ENCODE measurements around the gene TOX3.

TOX3 gene

DNA sequence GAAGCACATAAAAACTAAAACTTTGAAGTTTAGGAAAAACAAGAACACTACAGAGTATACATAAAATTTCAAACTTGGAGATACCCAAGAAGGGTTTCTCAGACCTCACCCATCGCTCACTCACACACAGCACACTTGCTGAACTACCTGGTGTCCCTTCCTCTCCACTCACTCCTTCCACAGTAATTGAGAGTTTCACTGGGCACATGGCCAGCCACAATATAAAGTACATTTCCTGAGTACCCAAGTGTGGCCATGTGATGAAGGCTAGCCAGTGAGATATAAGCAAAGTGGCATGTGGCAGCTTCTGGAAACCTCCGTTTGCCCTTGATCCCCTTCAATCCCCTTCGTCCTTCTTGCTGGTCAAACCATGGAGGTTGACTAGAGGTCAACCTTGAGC is 11.9 kb downstream of the TOX3 start:
- DNase-seq = no peak

DNA sequence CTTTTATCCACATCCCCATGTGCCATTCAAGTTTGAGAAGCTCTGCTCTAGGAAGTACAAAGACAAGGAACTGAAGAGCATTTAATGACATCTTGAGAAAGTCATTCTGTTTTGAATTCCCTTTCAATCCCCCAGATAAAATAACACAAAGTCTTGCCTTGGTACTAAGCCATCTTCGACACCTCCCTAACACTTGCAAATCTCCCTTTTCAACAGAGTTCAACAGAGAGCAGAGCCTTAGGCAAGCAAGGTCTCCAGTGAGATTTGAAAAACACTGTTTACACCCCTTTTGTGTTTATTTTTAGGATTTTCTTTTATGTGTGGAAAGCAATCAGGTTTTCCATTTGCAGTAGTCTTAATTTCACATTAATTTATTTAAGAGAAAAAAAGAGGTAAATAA is 13.6 kb downstream of the TOX3 start:
- DNase-seq = no peak

DNA sequence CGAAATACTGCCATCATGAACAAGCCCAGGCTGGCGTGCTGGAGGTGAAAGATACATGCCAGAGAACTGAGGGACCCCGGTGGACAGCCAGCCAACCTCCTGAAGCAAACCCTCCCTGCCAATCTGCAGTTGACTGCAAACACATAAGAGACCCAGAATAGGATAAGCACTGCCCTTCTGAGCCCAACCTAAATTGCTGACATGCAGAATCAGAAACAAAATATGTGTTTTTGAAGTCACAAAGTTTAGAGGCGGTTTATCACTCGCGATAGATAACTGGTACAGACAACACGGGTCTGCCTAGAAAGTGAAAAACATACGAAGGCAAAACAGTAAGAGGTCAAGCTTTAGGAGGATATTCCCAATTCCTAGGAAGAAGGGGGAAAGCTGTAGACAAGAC is 14.6 kb downstream of the TOX3 start:
- no peak for DNase-seq

DNA sequence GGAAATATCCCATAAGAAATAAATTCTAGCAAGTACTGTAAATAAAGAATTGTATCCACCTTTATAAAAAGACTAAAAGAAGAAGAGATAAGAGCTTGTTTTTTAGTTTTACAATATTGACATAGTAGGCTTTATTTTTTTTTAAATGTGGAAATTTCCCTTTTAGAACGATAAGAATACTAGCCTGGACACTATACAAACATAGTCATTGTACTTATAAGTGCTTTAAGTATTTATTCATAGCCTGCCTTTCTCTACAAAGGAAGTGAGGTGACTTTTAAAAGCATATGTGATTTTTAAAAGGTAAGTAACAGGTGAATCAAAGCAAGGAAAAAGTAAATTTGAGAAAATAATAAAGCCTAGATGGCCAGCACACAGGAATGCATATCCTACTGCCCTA is 17.7 kb downstream of the TOX3 start:
- no peak for DNase-seq

DNA sequence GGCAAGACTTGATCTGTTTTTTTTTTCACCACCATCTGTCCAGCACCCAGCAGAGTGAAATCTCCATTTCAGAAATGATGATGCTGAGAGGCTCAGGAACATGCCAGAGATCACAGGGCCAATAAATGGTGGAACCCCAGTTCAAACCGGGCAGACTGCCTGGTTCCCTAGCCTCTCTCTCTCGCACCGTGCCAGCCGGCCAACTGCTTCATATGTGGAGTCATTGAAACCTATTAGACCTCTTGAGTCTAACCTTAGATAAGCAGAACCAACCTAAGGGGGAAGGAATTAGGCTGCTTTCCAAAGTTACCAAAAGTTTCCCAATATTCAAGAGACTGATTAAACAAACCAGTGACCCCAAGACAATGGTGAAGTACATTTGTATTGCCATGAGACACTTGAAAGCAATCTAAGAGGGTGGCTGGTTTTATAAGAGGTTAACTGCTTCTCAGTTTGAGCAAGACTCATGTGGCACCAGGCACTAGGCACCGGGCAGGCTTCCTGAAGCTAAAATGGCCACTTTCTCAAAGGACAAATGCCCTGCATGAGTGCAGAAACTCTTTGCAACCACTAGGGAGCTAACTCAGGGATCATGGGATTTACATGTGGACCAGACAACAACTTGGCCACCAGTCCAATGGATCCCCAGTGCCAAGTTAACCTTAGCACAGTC is 18.4 kb downstream of the TOX3 start:
- no peak for DNase-seq

DNA sequence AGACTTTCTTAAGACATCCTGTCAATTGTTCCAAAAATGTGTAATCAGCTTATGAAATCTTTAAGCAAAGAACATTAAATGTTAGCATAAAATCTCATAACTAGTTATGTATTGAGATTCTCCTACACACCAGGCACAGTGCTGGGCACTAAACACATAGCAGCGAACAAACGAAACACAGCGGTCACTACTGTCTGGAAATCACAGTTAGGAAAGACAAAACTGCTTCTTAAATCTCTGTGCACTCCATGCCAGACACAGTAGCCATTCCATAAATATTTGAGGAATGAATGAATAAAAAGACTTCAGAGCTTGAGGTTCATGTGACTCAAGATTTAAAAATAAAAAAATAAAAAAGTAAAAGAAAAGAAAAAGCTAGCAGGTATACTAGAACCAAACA is 20.1 kb downstream of the TOX3 start:
- DNase-seq = no peak

DNA sequence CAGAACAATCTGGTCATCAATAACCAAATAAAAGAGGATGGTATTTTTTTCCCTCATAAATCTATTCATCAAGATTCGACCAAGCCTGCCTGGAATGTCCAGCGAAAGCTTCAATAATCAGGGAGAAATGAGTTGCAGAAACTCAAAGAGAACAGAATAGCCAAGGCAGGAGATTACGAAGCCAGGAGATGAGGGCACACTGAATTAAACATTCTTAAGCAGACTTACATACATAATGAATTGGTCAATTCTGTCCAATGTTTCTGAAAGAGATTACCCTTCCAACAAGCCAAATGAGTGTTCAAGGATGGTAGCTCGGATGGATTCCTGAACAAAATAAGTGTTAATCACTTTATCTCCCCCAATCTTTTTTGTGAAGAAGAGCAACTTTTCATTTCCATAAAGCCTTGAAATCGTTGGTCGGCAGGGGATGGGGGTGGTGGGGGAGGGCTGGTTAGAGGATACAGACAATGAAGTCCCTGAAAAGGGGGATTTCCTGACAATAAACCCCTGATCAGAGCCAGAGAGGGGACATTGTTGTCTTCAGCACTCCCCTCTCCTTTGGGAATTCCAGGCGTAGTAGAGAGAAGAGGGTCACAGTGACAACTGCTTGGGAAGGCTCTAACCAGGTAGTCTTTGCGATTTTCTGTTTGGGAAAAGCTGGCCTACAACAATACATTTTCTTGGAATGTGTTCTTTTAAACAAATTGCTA is 20.7 kb downstream of the TOX3 start:
- DNase-seq = no peak

DNA sequence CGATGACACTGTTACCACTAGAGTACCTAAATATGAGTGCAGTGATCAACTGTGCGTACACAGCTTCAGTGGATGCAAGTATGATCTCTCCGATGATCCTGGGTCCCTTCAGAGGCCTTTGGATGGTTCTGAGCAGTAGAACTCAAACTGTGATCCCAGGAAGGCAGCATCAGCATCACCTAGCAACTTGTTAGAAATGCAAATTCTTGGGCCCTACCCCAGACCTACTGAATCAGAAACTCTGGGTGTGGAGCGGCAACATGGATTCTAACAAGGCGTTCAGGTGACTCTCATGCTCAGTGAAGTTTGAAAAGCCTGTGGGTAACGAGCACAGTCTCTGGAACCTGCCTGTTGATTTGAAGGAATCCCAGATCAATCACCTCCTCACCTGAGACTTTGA is 25.4 kb downstream of the TOX3 start:
- DNase-seq = no peak

DNA sequence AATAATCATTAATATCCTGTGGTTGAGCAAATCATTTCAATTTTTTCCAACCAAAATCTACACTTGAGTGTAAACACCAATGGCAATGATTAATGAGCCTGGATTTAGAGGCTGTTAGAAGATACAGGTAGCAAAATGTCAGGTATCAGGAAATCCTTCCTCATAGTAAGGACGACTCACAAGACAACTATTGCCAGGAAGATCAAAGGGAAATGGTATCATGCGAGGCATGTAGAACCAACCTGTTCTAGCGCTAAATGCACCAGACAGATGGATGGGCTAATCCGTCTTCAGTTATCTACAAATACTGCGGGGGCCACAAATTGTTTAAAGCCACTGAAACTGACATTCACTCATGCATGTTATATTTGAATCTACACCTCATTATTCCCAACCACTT is 28.1 kb downstream of the TOX3 start:
- DNase-seq = no peak

DNA sequence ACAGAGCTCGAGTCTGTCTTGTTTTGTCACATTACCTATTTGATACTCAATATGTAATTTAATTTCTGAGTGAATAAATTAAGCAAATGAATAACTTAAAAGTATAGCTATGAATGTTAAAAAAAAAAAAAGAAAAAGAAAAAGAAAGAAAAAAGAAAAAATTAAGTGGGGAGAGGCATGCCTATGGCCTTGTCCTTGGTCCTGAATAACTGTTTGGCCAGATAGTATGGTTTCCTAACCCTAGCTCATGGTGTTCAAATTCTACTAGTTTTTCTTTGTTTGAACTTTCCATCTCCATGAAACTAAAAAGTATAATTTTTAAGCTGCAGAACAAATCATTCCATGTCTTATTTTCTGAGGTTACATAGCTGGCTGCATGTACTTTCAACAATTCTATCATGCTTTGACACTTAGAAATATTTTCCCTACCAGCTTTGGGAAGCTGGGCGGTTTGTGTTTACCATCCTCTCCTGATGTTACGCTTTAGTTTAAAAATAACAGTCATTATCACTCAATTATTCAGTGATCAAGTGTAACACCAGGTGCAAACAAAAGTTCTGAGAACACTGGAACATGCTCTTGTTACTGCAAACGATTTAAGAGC is 31.8 kb downstream of the TOX3 start:
- no peak for DNase-seq

DNA sequence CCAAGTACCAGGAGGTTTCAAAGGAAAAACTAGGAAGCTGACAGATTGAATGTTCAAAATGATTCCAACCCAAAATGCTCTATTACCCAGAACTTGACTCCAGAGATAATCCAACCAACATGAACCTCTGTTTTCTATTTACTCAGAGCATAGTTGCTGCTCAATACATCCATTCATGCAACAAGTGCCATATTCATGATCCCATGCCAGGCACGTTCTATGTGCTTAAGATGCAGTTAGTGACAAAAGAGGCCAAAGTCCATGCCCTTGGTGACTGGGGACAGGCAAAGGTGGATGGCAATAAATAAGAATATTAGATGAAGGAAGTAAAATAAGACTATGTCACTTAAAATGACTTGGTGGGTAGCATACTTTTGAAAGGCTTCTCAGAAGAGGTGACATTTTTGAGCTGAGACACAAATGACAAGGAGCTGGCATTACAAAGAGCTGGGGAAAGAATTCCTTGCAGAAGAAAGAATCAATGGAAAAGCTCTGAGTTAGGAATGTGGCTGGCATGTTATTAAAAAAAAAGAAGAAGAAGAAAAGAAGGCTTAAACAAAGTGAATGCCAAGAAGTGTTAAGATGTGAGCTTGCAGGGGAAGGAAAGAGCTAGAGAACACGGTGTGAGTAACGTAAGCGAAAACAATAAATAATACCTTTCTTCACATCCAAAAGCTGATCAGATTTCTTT is 34.5 kb downstream of the TOX3 start:
- no peak for DNase-seq

DNA sequence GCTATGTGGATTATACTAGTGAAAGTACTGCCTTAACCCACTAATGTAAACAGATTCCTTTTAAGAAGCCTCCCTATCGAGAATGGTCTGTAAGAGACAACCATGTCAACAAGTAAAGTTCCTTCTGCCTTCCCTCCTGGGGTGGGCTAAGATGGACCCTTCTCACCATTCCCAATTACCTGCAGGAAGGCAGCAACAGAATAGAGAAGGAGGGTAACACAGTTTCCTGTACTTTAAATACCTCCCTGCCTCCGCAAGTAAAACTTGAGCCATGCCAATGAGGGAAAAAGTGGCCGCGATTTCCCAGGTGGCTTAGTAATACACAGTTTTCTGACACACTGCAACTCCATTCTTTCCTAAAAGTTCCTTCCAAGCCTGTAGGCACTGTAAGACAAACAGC is 45.2 kb downstream of the TOX3 start:
- DNase-seq = no peak

DNA sequence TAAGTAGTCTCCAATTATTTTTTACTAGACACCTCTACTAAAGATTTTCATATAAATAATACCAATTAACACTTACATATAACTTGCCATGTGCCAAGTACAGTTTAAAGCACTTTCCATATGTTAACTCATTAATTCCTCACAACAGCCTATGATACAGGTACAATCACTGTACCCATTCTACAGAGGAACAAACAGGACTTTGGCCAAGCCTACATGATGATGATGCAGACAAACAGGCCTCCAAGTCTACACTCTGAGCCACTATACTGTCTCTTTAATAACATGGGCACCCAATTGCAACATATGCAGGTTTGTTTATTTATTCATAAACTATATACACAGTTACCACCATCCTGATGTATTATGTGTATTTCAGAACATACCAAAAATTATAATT is 46.0 kb downstream of the TOX3 start:
- no peak for DNase-seq

DNA sequence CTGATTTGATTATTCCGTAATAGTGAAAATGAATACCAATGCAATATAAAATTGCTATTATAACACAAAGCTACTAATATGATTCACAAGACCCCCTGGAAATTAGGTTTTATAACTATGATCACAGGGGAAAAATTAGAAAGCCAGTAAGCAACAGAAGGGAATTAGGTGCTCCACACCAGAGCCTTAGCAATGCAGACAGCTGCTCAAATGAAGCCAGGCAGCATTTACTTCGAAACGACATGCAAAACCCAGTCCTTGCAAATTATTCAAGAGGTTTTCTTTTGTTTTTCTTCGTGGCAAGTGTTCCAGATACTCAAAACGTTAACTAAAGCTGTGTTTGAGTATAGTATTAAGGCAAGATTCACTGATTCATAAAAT is 47.9 kb downstream of the TOX3 start:
- no peak for DNase-seq

DNA sequence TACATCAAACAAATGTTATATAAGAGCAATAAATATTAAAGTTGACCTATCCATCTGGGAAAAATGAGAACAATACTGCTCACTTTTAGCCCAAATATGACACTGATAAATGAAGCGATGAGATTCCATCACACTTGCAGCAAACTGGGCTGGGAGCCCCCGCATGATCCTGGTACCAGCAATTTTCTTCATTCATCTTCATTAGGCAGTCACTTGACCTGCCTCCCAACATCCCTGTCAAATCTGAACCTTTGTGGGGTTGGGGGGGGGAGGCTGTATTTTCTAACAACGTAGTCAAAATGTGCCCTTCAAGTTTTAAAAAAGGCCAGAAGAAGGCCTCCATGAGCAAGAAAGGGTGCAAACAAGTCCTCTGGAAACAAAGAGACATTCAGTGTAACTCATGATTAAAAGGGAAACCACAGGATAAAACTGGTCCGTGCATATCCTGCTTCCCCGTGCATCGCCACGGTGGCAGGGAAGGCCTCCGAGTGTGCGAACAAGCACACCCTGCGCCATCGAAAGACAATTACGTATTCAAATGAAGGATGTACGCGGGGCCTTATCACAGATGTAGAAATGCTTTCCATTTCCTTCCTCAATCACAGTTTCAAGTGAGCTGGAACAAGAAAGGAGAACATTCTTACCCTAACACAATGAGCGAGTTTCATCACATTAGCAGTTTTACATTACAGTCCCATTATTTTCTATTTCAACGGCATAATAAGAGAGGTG is 48.4 kb downstream of the TOX3 start:
- DNase-seq = no peak

DNA sequence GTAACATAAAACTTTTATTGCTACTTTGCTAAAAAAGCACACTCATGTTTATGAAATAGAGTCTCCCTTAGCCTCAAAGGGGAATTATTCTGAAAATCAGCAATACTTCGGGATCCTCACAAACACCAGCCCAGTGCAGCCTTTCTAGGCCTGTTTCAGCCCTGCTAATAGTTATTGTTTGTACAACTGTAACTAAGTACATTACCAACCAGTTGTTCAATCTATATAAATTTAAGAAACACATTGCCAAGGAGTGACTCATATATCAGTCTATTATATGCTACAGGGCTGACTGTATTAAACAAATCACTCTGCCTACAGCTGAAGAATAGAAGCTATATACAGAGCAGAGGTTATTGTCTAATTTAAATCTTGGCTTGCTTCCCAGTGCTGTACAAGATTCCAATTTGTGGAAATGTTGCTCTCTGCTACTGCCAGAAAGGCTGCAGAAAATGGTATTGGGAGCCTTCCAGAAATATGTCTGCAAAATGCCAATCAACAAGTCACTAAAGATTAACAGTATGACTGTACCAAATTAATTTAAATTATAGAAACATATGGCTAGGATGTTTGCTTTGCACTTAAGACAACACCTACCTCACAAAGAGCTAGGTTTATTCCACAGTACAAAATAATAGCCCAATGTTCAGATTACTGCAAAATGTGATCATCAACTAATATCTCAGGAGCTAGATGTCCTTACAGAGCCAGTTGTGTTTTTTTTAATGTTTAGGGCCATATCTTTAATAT is 49.7 kb downstream of the TOX3 start:
- DNase-seq = no peak

DNA sequence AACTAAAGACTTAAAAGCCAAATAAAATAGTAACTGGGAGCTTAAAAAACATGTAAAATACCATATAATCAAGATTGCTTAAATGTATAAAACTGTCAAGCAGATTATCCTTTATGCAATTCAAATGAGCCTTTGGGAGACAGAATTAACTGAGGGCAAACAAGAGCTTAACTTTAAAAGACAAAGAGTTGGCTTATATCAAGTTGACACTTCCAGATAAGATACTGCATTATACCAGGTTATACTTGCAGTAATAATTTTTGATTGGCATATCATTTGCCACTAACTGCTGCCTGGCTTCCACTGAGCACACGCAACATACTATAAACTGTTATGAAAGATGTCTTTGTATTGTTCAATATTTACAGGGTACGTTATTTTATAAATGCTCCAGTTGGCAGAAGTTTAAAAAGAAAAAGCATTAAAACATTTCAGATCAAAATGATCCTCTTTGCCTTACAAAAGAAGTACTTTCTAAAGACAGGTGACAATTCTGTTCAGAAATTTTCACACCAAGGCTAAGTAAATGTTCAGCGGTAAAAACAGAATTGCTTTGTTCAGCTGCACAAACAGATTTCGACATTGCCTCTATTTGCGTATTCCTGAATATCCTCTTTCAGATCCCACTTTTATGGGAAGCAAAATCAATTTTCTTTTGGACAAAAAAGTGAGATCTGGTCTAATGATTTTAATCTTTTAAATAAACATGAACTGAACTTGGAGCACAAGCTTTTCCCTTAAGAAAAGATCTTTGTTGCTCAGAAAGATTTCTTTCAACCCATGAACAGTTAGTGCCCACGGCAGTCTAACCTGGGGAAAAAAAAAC is 50.7 kb downstream of the TOX3 start:
- DNase-seq = no peak

DNA sequence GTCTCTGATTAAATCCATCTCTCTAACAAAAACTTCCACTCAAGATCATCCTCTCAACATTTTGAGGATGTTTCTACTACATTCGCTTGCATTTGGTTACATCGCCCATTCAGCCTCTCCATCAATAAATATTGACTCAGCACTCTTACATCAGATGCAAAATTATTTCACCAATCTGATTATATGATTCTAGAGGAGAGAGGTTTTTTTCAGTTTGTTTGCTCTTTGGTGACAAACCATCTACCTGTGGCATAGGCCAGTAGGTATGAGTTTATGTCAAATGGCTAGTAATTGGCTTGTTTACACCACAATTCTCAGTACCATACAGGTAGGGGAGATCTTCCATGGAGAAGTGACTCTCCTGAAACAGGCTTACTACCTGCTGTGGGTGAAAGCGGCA is 52.3 kb downstream of the TOX3 start:
- DNase-seq = no peak

DNA sequence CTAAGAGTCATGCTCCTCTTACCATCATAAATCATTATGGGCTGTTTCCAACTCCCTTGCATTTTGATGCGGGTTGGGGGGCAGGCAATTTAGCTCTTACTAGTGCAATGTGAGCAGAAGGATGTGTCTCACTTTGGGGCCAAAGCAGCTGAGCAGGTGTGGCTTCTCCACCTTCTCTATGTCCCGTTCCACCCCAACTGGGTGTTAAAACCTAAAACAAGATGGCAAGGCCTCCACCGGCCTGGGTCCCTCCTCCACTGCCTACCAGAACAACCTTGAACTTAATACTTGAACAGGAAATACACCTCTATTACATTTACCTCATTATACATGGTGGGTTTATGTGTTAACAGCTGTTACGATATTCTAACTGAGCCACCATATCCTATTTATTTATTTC is 52.8 kb downstream of the TOX3 start:
- no peak for DNase-seq

DNA sequence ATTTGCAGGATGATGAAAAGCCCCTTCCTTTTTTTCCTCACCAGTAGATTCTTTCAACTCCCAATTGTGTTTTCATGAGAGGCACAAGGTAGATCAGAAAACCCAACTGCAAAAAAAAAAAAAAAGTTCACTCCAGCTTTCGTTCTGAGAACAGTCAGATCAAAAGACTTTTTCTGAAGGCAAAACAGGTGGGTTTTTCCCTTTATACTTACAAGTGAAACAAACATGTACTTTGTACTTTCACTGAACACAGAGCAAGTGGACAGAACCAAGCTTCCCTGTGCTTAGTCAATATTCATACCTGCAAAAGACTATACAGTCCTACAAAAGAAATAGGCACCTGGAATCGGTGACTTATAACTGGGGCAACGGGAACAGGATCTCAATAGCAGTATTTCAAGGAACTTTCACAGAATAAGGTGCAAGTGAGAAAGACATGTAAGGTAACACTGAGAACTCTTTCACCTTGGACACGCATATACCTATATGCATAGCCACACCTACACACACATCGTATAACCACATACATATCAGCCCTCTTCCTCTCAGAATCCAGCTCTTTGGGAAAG is 54.1 kb downstream of the TOX3 start:
- DNase-seq = no peak

DNA sequence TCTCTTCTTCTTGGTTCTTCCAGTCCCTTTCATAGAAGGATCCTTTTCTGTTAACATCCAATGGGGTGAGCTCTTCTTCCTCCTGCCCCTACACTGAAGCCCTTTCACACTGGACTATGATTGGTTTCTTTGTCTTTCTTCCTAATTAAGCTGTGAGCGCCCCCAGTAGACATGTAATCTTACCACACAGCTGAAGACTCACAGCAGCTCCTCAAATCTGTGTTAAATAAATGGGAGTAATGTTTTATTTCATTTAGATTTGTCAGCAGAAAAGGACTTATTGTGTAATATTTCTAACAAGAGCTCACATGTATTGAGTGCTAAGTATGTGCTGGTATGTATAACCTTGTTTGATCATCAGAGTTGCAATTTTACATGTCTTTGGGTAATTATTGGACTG is 55.7 kb downstream of the TOX3 start:
- no peak for DNase-seq
